Activated T-cell treated with anti-CD3 and anti-CD28 coated beads, Interleukin-2, amount 50 U/mL, for 1 hour (primary cell): Measurements from ENCODE around the gene SPATS2L.

Experiments
- DNase-seq: peaks from one replicate; pipeline ENCODE4 v3.0.0-alpha.2; 2020

SPATS2L gene

GRCh38 chr2:200472853-200473464, 166.5 kb downstream of the SPATS2L start:
- no peak for DNase-seq

- no peak for DNase-seq
Measured at GRCh38 chr2:200475795-200476194, 169.3 kb downstream of the SPATS2L start.

- no peak for DNase-seq
Measured at GRCh38 chr2:200476836-200477235, 170.3 kb downstream of the SPATS2L start.

- DNase-seq: no peak
Measured at GRCh38 chr2:200477667-200478131, 171.2 kb downstream of the SPATS2L start.

- DNase-seq: no peak
Measured at GRCh38 chr2:200479692-200480265, 173.3 kb downstream of the SPATS2L start.

- no peak for DNase-seq
Measured at GRCh38 chr2:200482194-200482593, 175.7 kb downstream of the SPATS2L start.

- DNase-seq: no peak
Measured at GRCh38 chr2:200483729-200484198, 177.3 kb downstream of the SPATS2L start.

GRCh38 chr2:200484934-200485333, 178.4 kb downstream of the SPATS2L start:
- no peak for DNase-seq

GRCh38 chr2:200486529-200486928, 180.0 kb downstream of the SPATS2L start:
- no peak for DNase-seq

- DNase-seq: no peak
Measured at GRCh38 chr2:200488169-200488568, 181.7 kb downstream of the SPATS2L start.

- DNase-seq: no peak
Measured at GRCh38 chr2:200490001-200490400, 183.5 kb downstream of the SPATS2L start.

GRCh38 chr2:200492656-200493055, 186.2 kb downstream of the SPATS2L start:
- no peak for DNase-seq

- no peak for DNase-seq
Measured at GRCh38 chr2:200494048-200494447, 187.6 kb downstream of the SPATS2L start.

GRCh38 chr2:200496696-200497095, 190.2 kb downstream of the SPATS2L start:
- no peak for DNase-seq

- DNase-seq: no peak
Measured at GRCh38 chr2:200498402-200499162, 192.1 kb downstream of the SPATS2L start.

- DNase-seq: no peak
Measured at GRCh38 chr2:200502196-200502595, 195.7 kb downstream of the SPATS2L start.

GRCh38 chr2:200506679-200507078, 200.2 kb downstream of the SPATS2L start:
- no peak for DNase-seq

GRCh38 chr2:200507179-200507578, 200.7 kb downstream of the SPATS2L start:
- DNase-seq: no peak

GRCh38 chr2:200509235-200509611, 202.7 kb downstream of the SPATS2L start:
- no peak for DNase-seq

- peak; percentile 93 for DNase-seq
Measured at GRCh38 chr2:200509612-200510433, 203.3 kb downstream of the SPATS2L start, which contains the start of gene KCTD18. TSS of gene KCTD18 (minus strand) at chr2:200510068. CDS start at chr2:200507016, 3,052 bp downstream.

GRCh38 chr2:200515155-200515554, 208.7 kb downstream of the SPATS2L start:
- no peak for DNase-seq

- no peak for DNase-seq
Measured at GRCh38 chr2:200523158-200523557, 216.7 kb downstream of the SPATS2L start.

GRCh38 chr2:200523604-200524003, 217.1 kb downstream of the SPATS2L start:
- DNase-seq: no peak
